Tibial artery (tissue), 4 donors: ENCODE results near the gene PPP2R2B.
"Not testable (repeated sequence)": the region's sequence is repeated elsewhere in the genome, so short reads cannot be mapped to it uniquely, and the experiment has no call there.

ENCODE experiments used
- DNase-seq, 2 donors: peaks; one replicate each; pipeline ENCODE4 v3.0.0-alpha.2; 2019
- H3K27ac ChIP-seq, 2 donors: fragments of 200-600 bp; sonication (generic) in 1 of 2; 1 replicate in 1 of 2; 2 replicates in 1 of 2; pipeline ENCODE4 v1.5.1; 2018 to 2019; ENCODE audit warnings: mild to moderate bottlenecking in 1 of 2
- H3K27me3 ChIP-seq, 2 donors: fragments of 200-600 bp; sonication (generic) in 1 of 2; one replicate each; pipeline versions ENCODE4 v1.5.1 to v1.6.0; 2016 to 2019
- H3K36me3 ChIP-seq, 3 donors: fragments of 200-600 bp; sonication (generic) in 2 of 3; one replicate each; pipeline ENCODE4 v1.5.1; 2016 to 2019; ENCODE audit warnings: mild to moderate bottlenecking in 2 of 3
- H3K4me1 ChIP-seq, 4 donors: fragments of 200-600 bp; sonication (generic) in 2 of 4; 1 replicate in 3 of 4; 2 replicates in 1 of 4; pipeline ENCODE4 v1.5.1; 2016 to 2019
- H3K4me3 ChIP-seq, 2 donors: fragments of 200-600 bp; sonication (generic) in 1 of 2; 1 replicate in 1 of 2; 2 replicates in 1 of 2; pipeline ENCODE4 v1.5.1; 2018 to 2019; ENCODE audit warnings: mild to moderate bottlenecking in 2 of 2
- H3K9me3 ChIP-seq, 3 donors: fragments of 200-600 bp; sonication (generic) in 1 of 3; one replicate each; pipeline ENCODE4 v1.5.1; 2016 to 2019
- CTCF ChIP-seq, 2 experiments: fragments of 200-600 bp in 1 of 2; fragments of 450-650 bp in 1 of 2; IDR thresholded peaks; one replicate each; pipeline ENCODE4 v1.5.1; 2017 to 2019; ENCODE audit warnings: antibody characterized with exemption in 2 of 2, mild to moderate bottlenecking in 1 of 2, moderate library complexity in 1 of 2
- intact Hi-C: fragments of 100-400 bp; cut with DNase I; formaldehyde crosslinking; loops from one replicate; pipeline ENCODE4 v1.15.0; 2023; ENCODE audit warnings: low total_unique reads

Gene PPP2R2B

GRCh38 chr5:146561711-146562110 is 316.8 kb downstream of the PPP2R2B start:
- TF ChIP-seq CTCF (IDR thresholded peaks at IDR 0.05): no peak
- Histone ChIP-seq H3K4me3 (no peak overlapping the region), H3K4me1 (peaks cover 0 to 31% (median 13%) of the 10 kb centered on the region in 4 donors), H3K36me3 (no peaks in the 10 kb centered on the region), H3K27me3 (no peaks in the 10 kb centered on the region), H3K27ac (no peak overlapping the region), H3K9me3 (no peaks in the 10 kb centered on the region)
- DNase-seq: no peak
- intact Hi-C loops: no loop called here

GRCh38 chr5:146560205-146560812 is 318.2 kb downstream of the PPP2R2B start:
- Histone ChIP-seq H3K9me3 (no peaks in the 10 kb centered on the region), H3K27ac (peak overlapping the region in 1 of 2 donors; percentile 45), H3K4me1 (peaks cover 0 to 26% (median 13%) of the 10 kb centered on the region in 4 donors), H3K36me3 (no peaks in the 10 kb centered on the region), H3K4me3 (no peak overlapping the region), H3K27me3 (no peaks in the 10 kb centered on the region)
- TF ChIP-seq CTCF (IDR thresholded peaks at IDR 0.05): no peak
- intact Hi-C loops: no loop called here
- no peak for DNase-seq

GRCh38 chr5:146556884-146557283 is 321.7 kb downstream of the PPP2R2B start:
- H3K27ac ChIP-seq, H3K27me3 ChIP-seq, H3K4me3 ChIP-seq, DNase-seq, H3K36me3 ChIP-seq, H3K9me3 ChIP-seq, intact Hi-C loops: not testable (repeated sequence)
- H3K4me1 ChIP-seq: peaks cover 0 to 26% (median 13%) of the 10 kb centered on the region in 4 donors

- no peak for TF ChIP-seq CTCF (IDR thresholded peaks at IDR 0.05)
- Histone ChIP-seq H3K4me3 (no peak overlapping the region), H3K27ac (no peak overlapping the region), H3K36me3 (no peaks in the 10 kb centered on the region), H3K9me3 (no peaks in the 10 kb centered on the region), H3K27me3 (no peaks in the 10 kb centered on the region), H3K4me1 (no peaks in the 10 kb centered on the region)
- intact Hi-C loops: no loop called here
- no peak for DNase-seq
Measured at GRCh38 chr5:146553446-146553845, 325.1 kb downstream of the PPP2R2B start.

- Histone ChIP-seq H3K27me3 (no peaks in the 10 kb centered on the region), H3K27ac (no peak overlapping the region), H3K9me3 (no peaks in the 10 kb centered on the region), H3K36me3 (no peaks in the 10 kb centered on the region), H3K4me1 (no peaks in the 10 kb centered on the region), H3K4me3 (no peak overlapping the region)
- DNase-seq: no peak
- intact Hi-C loops: loop anchor here (2.0 kb wide), 1 partner anchor 415 kb away; no protein-coding TSS in a partner anchor
- no peak for TF ChIP-seq CTCF (IDR thresholded peaks at IDR 0.05)
Measured at GRCh38 chr5:146549615-146550014, 328.9 kb downstream of the PPP2R2B start.

- DNase-seq: no peak
- intact Hi-C loops: loop anchor here (2.0 kb wide), 1 partner anchor 416 kb away; no protein-coding TSS in a partner anchor
- no peaks in the 10 kb centered on the region for H3K9me3 ChIP-seq
Measured at GRCh38 chr5:146548781-146549449, 329.6 kb downstream of the PPP2R2B start.

More at GRCh38 chr5:146548781-146549449, 329.6 kb downstream of the PPP2R2B start:
- no peak overlapping the region for H3K27ac ChIP-seq
- no peak for TF ChIP-seq CTCF (IDR thresholded peaks at IDR 0.05)
- no peaks in the 10 kb centered on the region for H3K4me1 ChIP-seq
- H3K4me3 ChIP-seq: no peak overlapping the region
- no peaks in the 10 kb centered on the region for H3K27me3 ChIP-seq
- no peaks in the 10 kb centered on the region for H3K36me3 ChIP-seq
